ENCODE data around the gene TLR10.

DNA sequence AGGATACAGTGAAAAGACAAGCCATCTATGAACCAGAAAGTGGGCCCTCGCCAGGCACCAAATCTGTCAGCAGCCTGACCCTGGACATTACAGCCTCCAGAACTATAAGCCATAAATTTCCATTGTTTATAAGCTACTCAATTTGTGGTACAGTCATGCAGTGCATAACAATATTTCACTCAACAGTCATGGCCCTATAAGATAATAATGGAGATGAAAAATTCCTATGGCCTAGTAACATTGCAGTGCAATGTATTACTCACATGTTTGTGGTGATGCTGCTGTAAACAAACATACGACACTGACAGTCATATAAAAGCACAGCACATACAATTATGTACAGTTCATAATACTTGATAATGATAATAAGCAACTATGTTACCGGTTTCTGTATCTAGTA, 38.9 kb upstream of the TLR10 start:
- TF ChIP-seq, protein P1, sequence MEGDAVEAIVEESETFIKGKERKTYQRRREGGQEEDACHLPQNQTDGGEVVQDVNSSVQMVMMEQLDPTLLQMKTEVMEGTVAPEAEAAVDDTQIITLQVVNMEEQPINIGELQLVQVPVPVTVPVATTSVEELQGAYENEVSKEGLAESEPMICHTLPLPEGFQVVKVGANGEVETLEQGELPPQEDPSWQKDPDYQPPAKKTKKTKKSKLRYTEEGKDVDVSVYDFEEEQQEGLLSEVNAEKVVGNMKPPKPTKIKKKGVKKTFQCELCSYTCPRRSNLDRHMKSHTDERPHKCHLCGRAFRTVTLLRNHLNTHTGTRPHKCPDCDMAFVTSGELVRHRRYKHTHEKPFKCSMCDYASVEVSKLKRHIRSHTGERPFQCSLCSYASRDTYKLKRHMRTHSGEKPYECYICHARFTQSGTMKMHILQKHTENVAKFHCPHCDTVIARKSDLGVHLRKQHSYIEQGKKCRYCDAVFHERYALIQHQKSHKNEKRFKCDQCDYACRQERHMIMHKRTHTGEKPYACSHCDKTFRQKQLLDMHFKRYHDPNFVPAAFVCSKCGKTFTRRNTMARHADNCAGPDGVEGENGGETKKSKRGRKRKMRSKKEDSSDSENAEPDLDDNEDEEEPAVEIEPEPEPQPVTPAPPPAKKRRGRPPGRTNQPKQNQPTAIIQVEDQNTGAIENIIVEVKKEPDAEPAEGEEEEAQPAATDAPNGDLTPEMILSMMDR (conservative IDR thresholded peaks at IDR 0.05; ENCODE audit: low read length): no peak
- TF ChIP-seq EZH2phosphoT487 (IDR thresholded peaks at IDR 0.05; ENCODE audit: borderline replicate concordance): no peak
